Transverse colon (tissue), 4 donors: ENCODE measurements around the gene TH. TPM values are rescaled to one million over a fixed set of nuclear protein-coding genes. Genes with fewer than 3 reads are reported as not detected.

Source experiments
- DNase-seq: peaks from one replicate; pipeline ENCODE4 v3.0.0-alpha.2; 2019
- H3K27ac ChIP-seq, 4 donors: fragments of 200-600 bp; sonication (generic); 2 replicates each; pipeline ENCODE4 v1.5.1; 2016 to 2018; ENCODE audit warnings: inconsistent platforms in 4 of 4
- H3K27me3 ChIP-seq: fragments of 200-600 bp; sonication (generic); 2 replicates; pipeline ENCODE4 v1.5.1; 2017; ENCODE audit warnings: inconsistent platforms
- H3K36me3 ChIP-seq, 4 donors: fragments of 200-600 bp; sonication (generic); 2 replicates each; pipeline ENCODE4 v1.5.1; 2017 to 2019; ENCODE audit warnings: inconsistent platforms in 4 of 4
- H3K4me1 ChIP-seq, 4 donors: fragments of 200-600 bp; sonication (generic); 2 replicates each; pipeline ENCODE4 v1.5.1; 2017 to 2020; ENCODE audit warnings: inconsistent platforms in 4 of 4
- H3K4me3 ChIP-seq, 4 donors: fragments of 200-600 bp; sonication (generic); 1 replicate in 1 of 4; 2 replicates in 3 of 4; pipeline versions ENCODE4 v1.5.1 to v1.6.1; 2017 to 2019; ENCODE audit warnings: inconsistent platforms in 4 of 4
- H3K9me3 ChIP-seq, 2 donors: fragments of 200-600 bp; sonication (generic); 2 replicates each; pipeline ENCODE4 v1.5.1; 2017 to 2019; ENCODE audit warnings: inconsistent platforms in 2 of 2
- EP300 ChIP-seq: sonication (generic); formaldehyde crosslinking; IDR thresholded peaks from one replicate; pipeline ENCODE4 v1.6.1; 2017; ENCODE audit warnings: antibody characterized with exemption, low read depth
- POLR2A ChIP-seq: fragments of 450-650 bp; IDR thresholded peaks from one replicate; pipeline ENCODE4 v1.6.1; 2016; ENCODE audit warnings: antibody characterized with exemption, mild to moderate bottlenecking, moderate library complexity
- POLR2AphosphoS5 ChIP-seq, 3 donors: sonication (generic); formaldehyde crosslinking; IDR thresholded peaks; one replicate each; pipeline ENCODE4 v1.6.1; 2016; ENCODE audit warnings: antibody characterized with exemption in 3 of 3
- WGBS, 2 donors: methylation state at CpG; one replicate each; pipeline ENCODE4 v1.1.5; 2018; ENCODE audit warnings: low coverage in 1 of 2; 5-methylcytosine and 5-hydroxymethylcytosine counted together
- in situ Hi-C, 4 donors: fragments of 200-750 bp; cut with MboI; loops; one replicate each; pipeline versions ENCODE4 v1.15.0 to v1.15.1; 2017; ENCODE audit warnings: low sequenced_read_pairs in 3 of 4, low pct_ligation_motif_present in 1 of 4, low pct_unique_long_range_greater_than_20kb in 1 of 4
- intact Hi-C: fragments of 100-400 bp; cut with DNase I; formaldehyde crosslinking; loops from one replicate; pipeline ENCODE4 v1.15.1; 2023; ENCODE audit warnings: low total_unique reads
- total RNA-seq, 4 donors: library from RNA; depleted of rRNA; stranded (reverse); fragments of >200 nt; gene quantifications; one replicate each; pipeline ENCODE4 v1.1.0, GENCODE V29; 2016
- TF ChIP-seq, protein P1 (sequence below), 5 experiments: fragments of 200-600 bp in 3 of 5; fragments of 450-650 bp in 2 of 5; sonication (generic) in 3 of 5; IDR thresholded peaks; 1 replicate in 2 of 5; 2 replicates in 3 of 5; pipeline ENCODE4 v1.5.1; 2016 to 2017; ENCODE audit warnings: antibody characterized with exemption in 5 of 5, inconsistent platforms in 3 of 5, mild to moderate bottlenecking in 2 of 5, moderate library complexity in 1 of 5

TH gene
- total RNA-seq, 4 donors from 2014 or later: not detected

DNA sequence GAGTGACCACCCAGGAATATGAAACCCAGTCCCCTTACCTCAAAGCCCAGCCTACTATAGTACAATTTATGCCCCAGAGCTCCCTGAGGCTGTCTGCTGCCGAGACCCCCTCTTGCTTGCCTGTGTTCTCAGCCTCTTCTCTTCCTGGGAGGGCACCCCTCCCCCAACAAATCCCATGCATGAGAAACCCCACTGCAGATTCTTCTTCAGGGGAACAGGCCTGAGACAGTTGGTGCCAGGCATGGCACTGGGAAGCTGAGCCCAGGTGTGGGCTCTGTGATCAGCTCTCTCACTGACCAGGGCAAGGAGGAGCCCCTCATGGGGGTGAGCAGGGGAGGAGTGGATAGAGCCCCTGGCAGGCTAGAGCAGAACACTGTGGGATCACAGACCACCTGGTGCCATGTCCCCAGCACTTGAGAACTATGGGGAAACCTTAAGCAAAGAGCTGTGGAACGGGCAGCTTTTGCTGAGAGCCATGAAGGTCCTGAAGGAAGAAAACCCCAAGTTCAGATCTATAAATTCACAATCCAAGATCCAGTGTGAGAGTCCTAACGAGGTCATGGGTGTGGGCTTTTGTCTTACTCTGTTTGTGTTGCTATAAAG, 46.5 kb upstream of the TH start:
- TF ChIP-seq POLR2A (no peak), POLR2AphosphoS5 (IDR thresholded peaks at IDR 0.05) (no peak), EP300 (no peak)
- TF ChIP-seq, protein P1, sequence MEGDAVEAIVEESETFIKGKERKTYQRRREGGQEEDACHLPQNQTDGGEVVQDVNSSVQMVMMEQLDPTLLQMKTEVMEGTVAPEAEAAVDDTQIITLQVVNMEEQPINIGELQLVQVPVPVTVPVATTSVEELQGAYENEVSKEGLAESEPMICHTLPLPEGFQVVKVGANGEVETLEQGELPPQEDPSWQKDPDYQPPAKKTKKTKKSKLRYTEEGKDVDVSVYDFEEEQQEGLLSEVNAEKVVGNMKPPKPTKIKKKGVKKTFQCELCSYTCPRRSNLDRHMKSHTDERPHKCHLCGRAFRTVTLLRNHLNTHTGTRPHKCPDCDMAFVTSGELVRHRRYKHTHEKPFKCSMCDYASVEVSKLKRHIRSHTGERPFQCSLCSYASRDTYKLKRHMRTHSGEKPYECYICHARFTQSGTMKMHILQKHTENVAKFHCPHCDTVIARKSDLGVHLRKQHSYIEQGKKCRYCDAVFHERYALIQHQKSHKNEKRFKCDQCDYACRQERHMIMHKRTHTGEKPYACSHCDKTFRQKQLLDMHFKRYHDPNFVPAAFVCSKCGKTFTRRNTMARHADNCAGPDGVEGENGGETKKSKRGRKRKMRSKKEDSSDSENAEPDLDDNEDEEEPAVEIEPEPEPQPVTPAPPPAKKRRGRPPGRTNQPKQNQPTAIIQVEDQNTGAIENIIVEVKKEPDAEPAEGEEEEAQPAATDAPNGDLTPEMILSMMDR (IDR thresholded peaks at IDR 0.05): no peak
- H3K27me3 ChIP-seq: no peaks in the 10 kb centered on the region
- WGBS, 2 donors: 64% methylated on average over 3 of the region's 3 CpGs; no CpG with 5 or more reads in 1 of the 2 donors
- H3K4me3 ChIP-seq: no peak overlapping the region
- no peaks in the 10 kb centered on the region for H3K9me3 ChIP-seq
- H3K27ac ChIP-seq: no peak overlapping the region
- in situ Hi-C loops: no loop called here
- DNase-seq: no peak
- H3K4me1 ChIP-seq: peaks cover 0 to 10% (median 2%) of the 10 kb centered on the region in 4 donors
- intact Hi-C loops: no loop called here
- H3K36me3 ChIP-seq: no peaks in the 10 kb centered on the region

DNA sequence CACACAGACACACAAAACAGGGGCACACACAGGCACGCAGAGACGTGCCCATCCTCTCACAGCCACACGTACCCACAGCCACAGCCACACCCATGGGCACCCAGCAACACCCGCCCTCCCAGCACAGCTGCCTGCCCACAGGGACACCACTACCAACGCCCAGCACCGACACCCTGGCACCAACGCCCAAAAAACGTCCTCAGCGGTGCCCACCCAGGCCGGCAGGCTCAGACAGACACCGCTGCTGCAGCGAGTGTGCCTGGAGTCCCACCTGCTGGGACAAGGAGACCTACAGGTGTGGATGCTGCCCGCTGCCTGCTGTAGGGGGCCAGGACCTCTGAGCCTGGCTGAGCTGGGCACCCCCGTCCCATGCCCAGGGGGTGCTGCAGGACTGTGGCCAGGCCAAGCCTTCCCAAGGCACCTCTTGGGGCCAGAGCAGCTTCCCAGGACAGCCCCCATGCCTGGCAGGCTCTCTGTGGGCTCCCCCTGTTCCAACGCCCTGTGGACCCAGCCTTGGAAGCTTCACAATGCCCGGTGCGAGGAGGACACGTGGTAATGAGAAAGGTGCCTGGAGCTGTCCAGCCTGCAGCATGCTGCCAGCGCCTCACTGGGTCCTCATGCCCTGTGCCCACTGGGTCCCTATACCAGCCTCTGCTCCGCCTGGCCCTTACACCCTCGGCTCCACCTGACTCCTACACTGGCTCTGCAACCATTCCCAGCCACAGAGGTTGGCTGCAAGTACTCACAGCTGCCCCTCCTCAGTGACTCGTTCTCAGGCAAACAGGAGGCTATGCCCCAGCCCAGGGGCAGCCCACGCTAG, 45.8 kb upstream of the TH start:
- no peak overlapping the region for H3K27ac ChIP-seq
- H3K4me1 ChIP-seq: peaks cover 0 to 10% (median 2%) of the 10 kb centered on the region in 4 donors
- WGBS, 2 donors: 42% methylated on average over 20 of the region's 23 CpGs; no CpG with 5 or more reads in 1 of the 2 donors
- no peak overlapping the region for H3K4me3 ChIP-seq
- in situ Hi-C loops (no loop called here), intact Hi-C loops (no loop called here)
- H3K9me3 ChIP-seq: no peaks in the 10 kb centered on the region
- no peak for DNase-seq
- no peaks in the 10 kb centered on the region for H3K36me3 ChIP-seq
- H3K27me3 ChIP-seq: no peaks in the 10 kb centered on the region
- TF ChIP-seq, protein P1 (IDR thresholded peaks at IDR 0.05): no peak
- TF ChIP-seq POLR2AphosphoS5 (IDR thresholded peaks at IDR 0.05): no peak
- TF ChIP-seq POLR2A: no peak
- no peak for TF ChIP-seq EP300

DNA sequence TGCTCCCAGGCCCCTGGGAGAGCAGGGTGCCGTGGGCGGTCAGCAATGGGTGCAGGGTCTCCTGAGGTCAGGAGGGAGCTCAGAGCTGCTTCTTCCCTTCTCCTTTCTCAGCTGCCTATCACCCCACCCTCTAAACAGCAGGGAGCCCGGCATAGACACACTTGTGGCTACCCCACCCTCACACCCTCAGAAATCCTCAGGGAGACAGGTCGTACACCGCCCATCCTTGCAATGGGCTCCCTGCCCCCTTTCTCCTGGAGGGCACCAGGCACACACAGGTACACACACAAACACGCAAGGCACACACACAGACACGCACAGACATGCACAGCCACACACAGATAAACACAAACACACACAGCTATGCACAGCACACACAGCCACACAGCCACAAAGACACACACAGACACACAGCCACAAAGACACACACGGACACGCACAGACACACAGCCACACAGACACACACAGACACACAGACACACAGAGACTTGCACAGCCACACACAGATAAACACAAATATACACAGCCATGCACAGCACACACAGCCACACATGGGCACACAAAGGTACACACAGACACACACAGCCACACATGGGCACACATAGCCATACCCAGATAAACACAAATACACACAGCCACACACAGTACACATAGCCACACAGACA, 44.9 kb upstream of the TH start:
- in situ Hi-C loops (no loop called here), intact Hi-C loops (no loop called here)
- 40% methylated on average over 7 of the region's 9 CpGs; no CpG with 5 or more reads in 1 of the 2 donors for WGBS, 2 donors
- peaks cover 0 to 10% (median 2%) of the 10 kb centered on the region in 4 donors for H3K4me1 ChIP-seq
- no peak overlapping the region for H3K27ac ChIP-seq
- no peaks in the 10 kb centered on the region for H3K27me3 ChIP-seq
- H3K36me3 ChIP-seq: no peaks in the 10 kb centered on the region
- TF ChIP-seq, protein P1 (IDR thresholded peaks at IDR 0.05): no peak
- TF ChIP-seq POLR2A: no peak
- TF ChIP-seq POLR2AphosphoS5 (IDR thresholded peaks at IDR 0.05): no peak
- TF ChIP-seq EP300: no peak
- no peak for DNase-seq
- no peak overlapping the region for H3K4me3 ChIP-seq
- H3K9me3 ChIP-seq: no peaks in the 10 kb centered on the region
